ENCODE data around the gene KCND3.

Gene KCND3

GRCh38 chr1:111908011-111908621 lies 81.4 kb downstream of the KCND3 start:
- DNase-seq = no peak

- no peak for DNase-seq
Observed at GRCh38 chr1:111907321-111907720, 82.1 kb downstream of the KCND3 start.

- DNase-seq = no peak
Observed at GRCh38 chr1:111906816-111907215, 82.7 kb downstream of the KCND3 start.

- no peak for DNase-seq
Observed at GRCh38 chr1:111906111-111906510, 83.4 kb downstream of the KCND3 start.

- no peak for DNase-seq
Observed at GRCh38 chr1:111904478-111905218, 84.8 kb downstream of the KCND3 start.

DNA sequence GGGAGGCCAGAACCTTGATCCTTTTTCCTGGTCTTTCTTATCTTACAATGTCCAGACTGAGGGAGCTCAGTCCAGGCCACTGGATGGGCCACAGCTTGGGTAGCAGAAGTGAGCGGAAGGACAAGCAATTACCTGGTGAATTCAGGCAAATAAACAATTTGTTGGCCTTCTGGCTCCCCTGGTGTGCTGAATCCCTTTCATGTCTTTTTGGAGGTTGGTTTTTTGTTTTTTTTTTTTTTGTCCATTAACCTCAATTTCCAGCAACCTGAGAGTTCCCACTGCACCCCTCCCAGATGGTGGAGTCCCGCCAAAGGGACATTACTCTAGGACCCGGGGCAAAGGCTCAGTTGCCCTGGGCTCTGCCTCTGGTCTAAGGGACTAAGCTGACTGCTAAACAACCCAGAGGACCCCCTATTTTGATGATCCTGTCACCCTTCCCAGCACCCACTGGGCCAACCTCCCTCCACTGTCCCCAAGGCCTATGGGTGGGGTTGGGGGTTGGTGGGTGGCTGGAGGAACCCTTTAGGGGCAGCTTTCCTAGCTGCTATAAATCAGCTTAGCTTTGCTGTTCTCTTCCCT lies 85.5 kb downstream of the KCND3 start:
- DNase-seq = no peak

DNA sequence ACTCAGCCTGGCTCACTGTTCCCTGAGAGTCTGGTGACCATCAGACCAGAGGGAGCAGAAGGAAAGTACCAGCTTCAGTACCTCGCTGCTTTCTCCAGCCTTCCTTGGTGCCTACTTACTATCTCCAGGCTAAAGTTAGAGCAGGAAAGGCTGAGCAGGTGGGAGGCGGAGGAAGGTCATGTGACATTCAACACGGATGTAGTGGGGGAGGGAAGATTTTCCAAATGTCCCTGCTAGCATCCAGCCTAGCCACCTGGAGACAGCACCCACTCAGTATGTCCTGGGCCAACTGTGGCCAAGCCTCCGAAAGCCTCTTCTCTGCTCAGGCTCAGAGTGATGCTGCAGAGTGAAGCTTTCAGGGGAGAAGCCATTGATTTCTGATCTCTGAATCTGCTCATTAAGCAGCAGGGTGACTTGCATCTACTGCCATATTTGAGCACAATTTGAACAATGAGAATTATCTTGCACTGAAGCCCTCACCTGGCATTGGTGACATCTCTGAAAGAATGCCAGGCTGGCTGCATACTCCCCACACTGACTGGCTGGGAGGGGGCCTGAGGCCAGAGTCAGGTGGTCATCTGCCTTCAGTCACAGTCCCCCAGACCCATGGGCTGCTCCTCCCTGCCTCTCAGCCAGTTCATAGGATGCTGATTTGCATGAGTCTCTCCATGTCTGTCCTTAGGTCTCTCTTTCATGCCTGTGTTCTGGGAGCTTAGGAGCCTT lies 86.2 kb downstream of the KCND3 start:
- DNase-seq = no peak

DNA sequence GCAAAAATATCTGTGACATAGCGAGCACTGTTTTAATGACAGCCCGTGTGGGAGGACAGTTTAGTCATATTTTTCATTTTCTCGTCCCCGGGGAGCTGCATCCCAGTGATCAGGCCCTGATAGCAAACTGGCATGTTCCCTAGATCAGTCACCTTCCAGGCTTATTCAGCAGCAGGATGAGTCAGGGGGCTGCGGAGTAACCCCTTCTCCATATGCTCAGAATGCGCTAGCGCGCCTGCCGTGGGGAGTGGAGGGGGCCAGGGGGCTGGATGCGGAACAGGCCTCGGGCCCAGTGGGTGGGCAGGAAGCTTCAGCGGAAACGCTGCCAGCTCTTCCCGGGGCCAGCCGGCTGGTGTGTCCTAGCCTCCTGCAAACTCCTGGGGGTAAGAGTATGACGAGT lies 94.0 kb downstream of the KCND3 start:
- DNase-seq = no peak

- DNase-seq = no peak
Observed at GRCh38 chr1:111895017-111895416, 94.5 kb downstream of the KCND3 start.

DNA sequence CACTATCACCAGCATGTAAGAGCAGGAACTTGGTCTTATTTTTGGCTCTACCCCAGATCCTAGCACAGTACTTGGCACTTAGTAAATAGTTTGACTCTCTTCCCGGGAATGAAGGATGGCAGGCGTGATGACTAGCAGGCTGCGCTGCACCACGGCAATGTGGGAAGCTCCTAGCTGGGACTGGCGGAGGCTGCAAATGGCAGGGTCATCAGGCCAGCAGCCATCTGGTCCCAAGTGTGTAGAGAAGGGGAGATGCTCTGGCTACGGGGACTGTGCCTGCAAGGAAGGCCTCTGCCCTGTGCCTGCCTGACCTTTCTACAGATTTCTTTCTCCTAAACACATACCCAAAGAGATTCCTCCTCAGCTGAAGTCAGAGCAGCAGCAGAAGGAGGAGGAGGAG lies 95.0 kb downstream of the KCND3 start:
- no peak for DNase-seq

DNA sequence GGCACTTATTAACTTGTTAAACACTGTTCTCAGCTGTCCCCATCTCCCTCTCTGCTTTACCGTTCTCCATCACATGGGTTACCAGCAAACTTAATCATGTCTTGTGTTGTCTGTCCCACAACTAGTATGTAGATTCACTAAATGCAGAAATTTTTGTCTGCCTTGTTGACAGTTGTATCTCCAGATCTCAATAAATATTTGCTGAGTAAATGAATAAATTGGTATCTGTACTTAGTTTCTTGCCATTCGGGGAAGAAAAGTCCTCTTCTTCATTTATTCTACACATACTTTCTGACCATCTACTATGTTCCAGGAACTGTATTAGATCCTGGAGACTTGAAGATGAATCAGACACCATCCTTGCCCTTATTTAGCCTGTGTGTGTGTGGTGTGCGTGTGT lies 97.9 kb downstream of the KCND3 start:
- DNase-seq = no peak

DNA sequence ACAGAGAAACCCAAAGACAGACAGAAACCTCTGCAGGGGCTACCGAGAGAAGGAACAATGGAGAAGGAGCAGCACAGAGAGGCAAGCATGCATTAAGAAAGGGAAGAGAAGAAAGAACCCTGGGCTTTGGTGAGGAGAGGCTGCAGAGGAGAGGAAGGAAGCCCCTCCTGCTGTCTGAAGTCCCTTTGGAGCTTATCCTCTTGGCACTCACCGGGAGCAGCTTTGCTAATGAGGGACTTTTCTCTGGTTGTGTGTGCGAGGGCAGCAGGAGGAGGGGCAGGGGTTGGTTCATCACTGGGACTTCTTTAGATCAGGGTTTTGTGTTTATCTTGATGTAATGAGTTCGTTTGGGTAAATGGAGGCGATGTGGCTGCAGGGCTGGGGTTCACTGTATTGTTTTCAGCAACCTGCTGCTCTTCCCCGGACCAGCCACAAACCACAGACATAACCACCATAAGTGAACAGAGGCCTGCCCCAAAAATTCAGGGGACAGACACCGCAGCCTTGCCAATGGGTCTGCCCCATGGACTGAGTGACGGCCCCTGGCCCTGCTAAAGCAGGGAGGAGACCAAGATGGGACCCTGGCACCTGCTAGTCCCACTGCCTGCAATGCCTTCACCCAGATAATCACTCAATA lies 100.6 kb downstream of the KCND3 start:
- no peak for DNase-seq

GRCh38 chr1:111887875-111888274 lies 101.6 kb downstream of the KCND3 start:
- no peak for DNase-seq

DNA sequence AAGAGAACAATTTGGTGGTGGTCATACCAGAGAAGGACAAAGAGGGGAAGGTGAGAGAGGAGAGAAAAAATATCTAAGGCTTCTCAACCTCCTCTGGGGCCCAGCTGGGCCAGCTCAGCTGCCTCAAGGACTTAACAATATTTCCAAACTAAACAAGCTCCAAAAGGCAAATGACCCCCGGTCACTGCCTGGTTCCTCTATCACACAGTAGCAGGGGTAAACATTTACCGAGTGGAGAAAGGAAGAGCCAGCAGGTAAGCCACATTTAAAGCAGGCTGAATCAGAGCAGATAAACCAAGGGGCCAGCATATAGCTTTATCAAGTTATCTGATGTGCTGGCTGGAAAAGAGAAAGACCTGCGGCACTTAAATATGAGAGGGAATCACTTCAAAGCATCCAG lies 102.1 kb downstream of the KCND3 start:
- no peak for DNase-seq

GRCh38 chr1:111886741-111887140 lies 102.7 kb downstream of the KCND3 start:
- DNase-seq = no peak

DNA sequence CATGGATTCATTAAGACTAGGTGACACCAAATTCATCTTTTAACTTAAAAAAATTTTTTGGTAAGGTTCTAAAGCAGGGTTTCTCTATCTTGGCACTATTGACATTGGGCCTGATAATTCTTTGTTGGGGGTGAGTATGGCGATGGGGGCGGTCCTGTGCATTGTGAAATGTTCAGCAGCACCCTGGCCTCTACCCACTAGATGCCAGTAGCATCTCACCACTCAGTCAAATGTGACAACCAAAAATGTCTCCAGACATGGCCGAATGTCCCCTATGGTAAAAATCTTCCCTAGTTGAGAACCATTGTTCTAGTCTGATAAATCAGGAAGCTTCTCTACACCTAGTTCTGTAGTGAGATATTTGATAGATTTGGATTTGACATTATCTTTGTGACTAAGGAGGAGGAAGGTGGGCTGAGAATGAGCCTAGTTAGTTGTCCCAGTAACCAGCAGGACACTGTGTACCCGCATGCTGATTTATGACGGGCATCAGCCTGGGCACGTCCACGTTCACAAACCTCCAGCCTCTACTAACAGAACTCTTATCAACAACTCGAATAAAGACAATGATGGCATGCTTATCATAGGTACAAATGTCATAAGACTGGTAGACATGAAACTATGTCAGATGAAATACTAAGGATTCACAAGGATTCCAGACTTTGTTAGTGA lies 104.6 kb downstream of the KCND3 start:
- no peak for DNase-seq

DNA sequence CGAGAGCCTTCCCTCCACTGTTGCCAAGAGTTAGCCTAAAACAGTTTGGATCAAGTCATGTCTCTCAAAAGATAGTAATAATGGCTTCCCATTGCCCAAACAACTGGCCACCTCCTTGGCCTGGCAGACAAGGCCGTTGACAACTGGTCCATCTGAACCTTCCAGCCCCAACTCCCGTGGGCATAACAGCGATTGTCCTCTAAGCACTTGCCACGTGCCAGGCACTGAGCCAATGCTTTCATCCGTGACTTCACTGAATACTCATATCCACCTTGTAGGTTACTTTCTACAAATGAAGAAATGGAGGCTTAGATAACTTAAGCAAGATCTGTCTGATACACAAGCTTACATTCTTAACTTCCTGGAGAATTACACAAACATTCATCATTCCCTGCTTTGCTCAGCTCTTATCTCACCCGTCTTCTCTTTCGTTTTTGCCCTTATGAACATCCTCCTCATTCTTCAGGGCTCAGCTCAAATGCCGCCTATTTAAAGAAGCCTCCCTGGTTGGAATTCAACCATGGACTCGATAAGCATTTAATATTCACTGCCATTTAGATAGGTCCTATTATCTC lies 106.4 kb downstream of the KCND3 start:
- DNase-seq = no peak

DNA sequence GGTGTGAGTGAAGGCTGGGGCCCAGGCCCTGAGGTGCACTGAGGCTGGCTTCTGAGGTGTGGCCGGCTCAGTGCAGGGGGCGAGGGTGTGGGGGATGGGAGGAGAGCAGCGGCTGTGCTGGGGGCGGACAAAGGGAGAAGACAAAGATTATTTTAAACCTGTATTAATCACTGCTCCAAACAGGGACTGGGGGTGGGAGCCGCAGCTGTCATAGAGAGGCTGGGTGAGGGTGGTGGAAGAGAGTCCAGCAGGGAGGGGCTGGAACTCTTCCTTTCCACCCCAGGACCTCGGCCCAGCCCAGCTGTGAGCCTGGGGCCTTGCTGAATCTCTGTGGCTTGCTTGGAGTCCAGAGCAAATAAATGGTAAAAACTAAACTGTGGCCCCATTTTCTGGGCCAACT lies 106.9 kb downstream of the KCND3 start:
- DNase-seq = no peak

GRCh38 chr1:111880881-111881837 lies 108.3 kb downstream of the KCND3 start:
- no peak for DNase-seq

DNA sequence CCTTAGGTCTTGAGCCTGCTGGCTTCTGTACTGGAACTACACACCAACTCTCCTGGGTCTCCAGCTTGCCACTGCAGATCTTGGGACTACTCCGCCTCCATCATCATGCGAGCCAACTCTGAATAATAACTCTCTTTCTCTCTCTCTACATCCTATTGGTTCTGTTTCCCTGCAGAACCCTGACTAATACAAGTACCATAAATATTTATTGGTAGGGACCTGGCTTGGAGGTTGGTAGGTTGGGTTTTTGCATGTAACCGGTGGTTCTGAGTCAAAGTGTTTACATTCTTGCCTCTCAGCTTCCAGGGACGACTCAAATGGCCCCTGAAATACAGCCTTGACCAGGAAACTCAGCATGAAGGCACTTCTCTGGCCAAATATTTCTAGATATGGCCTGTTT lies 110.4 kb downstream of the KCND3 start:
- no peak for DNase-seq

DNA sequence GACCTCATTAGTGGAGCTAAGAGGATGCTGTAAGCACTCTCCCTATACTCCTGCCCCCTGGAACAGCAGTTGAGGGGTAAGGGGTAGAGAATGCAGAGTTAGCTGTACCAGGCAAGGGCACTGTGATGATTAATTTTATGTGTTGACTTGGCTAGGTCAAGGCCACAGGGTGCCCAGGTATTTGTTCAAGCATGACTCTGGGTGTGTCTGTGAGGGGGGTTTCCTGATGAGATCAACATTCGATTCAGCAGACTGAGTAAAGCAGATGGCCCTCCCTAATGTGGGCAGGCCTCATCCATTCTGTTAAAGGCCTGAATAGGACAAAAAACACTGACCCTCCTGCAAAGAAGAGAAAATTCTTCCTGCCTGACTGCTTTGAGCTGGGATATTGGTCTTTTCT lies 110.8 kb downstream of the KCND3 start:
- no peak for DNase-seq

All from activated CD4-positive, alpha-beta T cell treated with anti-CD3 and anti-CD28 coated beads, Interleukin-2, amount 50 U/mL, for 1 hour (primary cell).